IPS-18c (cell line): Measurements from ENCODE around the gene FCN2.

ENCODE experiments used
- H3K4me3 ChIP-seq: 2 replicates; pipeline ENCODE4 v1.7.0; 2013; ENCODE audit warnings: low read depth, mild to moderate bottlenecking, low read length, moderate library complexity; ENCODE audit not compliant: insufficient read depth
- H3K9me3 ChIP-seq: one replicate; pipeline ENCODE4 v1.6.1; 2013; ENCODE audit warnings: mild to moderate bottlenecking, low read length, moderate library complexity; ENCODE audit not compliant: control insufficient read depth, insufficient read depth

The FCN2 gene

GRCh38 chr9:134892221-134892620 lies 11.6 kb downstream of the FCN2 start:
- no peak overlapping the region for H3K4me3 ChIP-seq
- peaks cover 4% of the 10 kb centered on the region for H3K9me3 ChIP-seq

GRCh38 chr9:134892820-134893420 lies 12.3 kb downstream of the FCN2 start:
- peaks cover 4% of the 10 kb centered on the region for H3K9me3 ChIP-seq
- H3K4me3 ChIP-seq: no peak overlapping the region

GRCh38 chr9:134894136-134894860 lies 13.7 kb downstream of the FCN2 start:
- Histone ChIP-seq H3K9me3 (peaks cover 6% of the 10 kb centered on the region), H3K4me3 (no peak overlapping the region)

- H3K9me3 ChIP-seq: peaks cover 6% of the 10 kb centered on the region
Measured at GRCh38 chr9:134895097-134895496, 14.5 kb downstream of the FCN2 start.

GRCh38 chr9:134895567-134895907 lies 14.9 kb downstream of the FCN2 start:
- H3K9me3 ChIP-seq: peaks cover 6% of the 10 kb centered on the region

More at GRCh38 chr9:134895097-134895496, 14.5 kb downstream of the FCN2 start:
- H3K4me3 ChIP-seq: no peak overlapping the region

GRCh38 chr9:134895908-134896833 lies 15.6 kb downstream of the FCN2 start:
- no peak overlapping the region for H3K4me3 ChIP-seq

More at GRCh38 chr9:134895567-134895907, 14.9 kb downstream of the FCN2 start:
- H3K4me3 ChIP-seq: no peak overlapping the region

GRCh38 chr9:134896834-134897583 lies 16.4 kb downstream of the FCN2 start:
- H3K4me3 ChIP-seq: no peak overlapping the region
- peaks cover 6% of the 10 kb centered on the region for H3K9me3 ChIP-seq

More at GRCh38 chr9:134895908-134896833, 15.6 kb downstream of the FCN2 start:
- peaks cover 6% of the 10 kb centered on the region for H3K9me3 ChIP-seq

- Histone ChIP-seq H3K9me3 (peaks cover 6% of the 10 kb centered on the region), H3K4me3 (no peak overlapping the region)
Measured at GRCh38 chr9:134897584-134898170, 17.1 kb downstream of the FCN2 start.

GRCh38 chr9:134898319-134898718 lies 17.7 kb downstream of the FCN2 start:
- no peak overlapping the region for H3K4me3 ChIP-seq
- H3K9me3 ChIP-seq: peaks cover 6% of the 10 kb centered on the region

GRCh38 chr9:134899168-134899567 lies 18.6 kb downstream of the FCN2 start:
- H3K4me3 ChIP-seq: no peak overlapping the region
- H3K9me3 ChIP-seq: peaks cover 6% of the 10 kb centered on the region

- Histone ChIP-seq H3K4me3 (no peak overlapping the region), H3K9me3 (peaks cover 6% of the 10 kb centered on the region)
Measured at GRCh38 chr9:134899818-134900217, 19.2 kb downstream of the FCN2 start.

GRCh38 chr9:134902936-134903335 lies 22.3 kb downstream of the FCN2 start:
- Histone ChIP-seq H3K9me3 (peaks cover 2% of the 10 kb centered on the region), H3K4me3 (no peak overlapping the region)

GRCh38 chr9:134908524-134909309 lies 28.1 kb downstream of the FCN2 start:
- Histone ChIP-seq H3K4me3 (no peak overlapping the region), H3K9me3 (no peaks in the 10 kb centered on the region)

- H3K4me3 ChIP-seq: no peak overlapping the region
- H3K9me3 ChIP-seq: no peaks in the 10 kb centered on the region
Measured at GRCh38 chr9:134909511-134910481, 29.2 kb downstream of the FCN2 start.
